ENCODE data around the gene ANKDD1A.
A peak's percentile ranks its signal among the peaks of the same experiment; 100 is the strongest.

Gene ANKDD1A

GRCh38 chr15:64891561-64891960 is 20.1 kb upstream of the ANKDD1A start:
- intact Hi-C loops (cut with DNase I; ENCODE audit: low total_unique reads), result loop anchor here (10.0 kb wide), 1 partner anchor 47 kb away; the partner anchor contains the start of gene PLEKHO2
- Histone ChIP-seq H3K27ac (no peak overlapping the region), H3K36me3 (no peaks in the 10 kb centered on the region), H3K9me3 (no peaks in the 10 kb centered on the region), H3K27me3 (no peaks in the 10 kb centered on the region), H3K4me3 (no peak overlapping the region), H3K4me1 (peaks cover 0 to 32% (median 16%) of the 10 kb centered on the region in 4 donors)
- no peak for TF ChIP-seq CTCF (IDR thresholded peaks at IDR 0.05)
- no peak for DNase-seq

GRCh38 chr15:64892847-64893403 is 18.8 kb upstream of the ANKDD1A start:
- Histone ChIP-seq H3K27me3 (no peaks in the 10 kb centered on the region), H3K4me3 (no peak overlapping the region), H3K36me3 (no peaks in the 10 kb centered on the region), H3K27ac (peak overlapping the region in 1 of 2 donors; percentile 78), H3K9me3 (no peaks in the 10 kb centered on the region), H3K4me1 (peaks cover 0 to 46% (median 27%) of the 10 kb centered on the region in 4 donors)
- no peak for DNase-seq
- intact Hi-C loops (cut with DNase I; ENCODE audit: low total_unique reads), result loop anchor here (10.0 kb wide), 1 partner anchor 48 kb away; the partner anchor contains the start of gene PLEKHO2
- no peak for TF ChIP-seq CTCF (IDR thresholded peaks at IDR 0.05)

DNA sequence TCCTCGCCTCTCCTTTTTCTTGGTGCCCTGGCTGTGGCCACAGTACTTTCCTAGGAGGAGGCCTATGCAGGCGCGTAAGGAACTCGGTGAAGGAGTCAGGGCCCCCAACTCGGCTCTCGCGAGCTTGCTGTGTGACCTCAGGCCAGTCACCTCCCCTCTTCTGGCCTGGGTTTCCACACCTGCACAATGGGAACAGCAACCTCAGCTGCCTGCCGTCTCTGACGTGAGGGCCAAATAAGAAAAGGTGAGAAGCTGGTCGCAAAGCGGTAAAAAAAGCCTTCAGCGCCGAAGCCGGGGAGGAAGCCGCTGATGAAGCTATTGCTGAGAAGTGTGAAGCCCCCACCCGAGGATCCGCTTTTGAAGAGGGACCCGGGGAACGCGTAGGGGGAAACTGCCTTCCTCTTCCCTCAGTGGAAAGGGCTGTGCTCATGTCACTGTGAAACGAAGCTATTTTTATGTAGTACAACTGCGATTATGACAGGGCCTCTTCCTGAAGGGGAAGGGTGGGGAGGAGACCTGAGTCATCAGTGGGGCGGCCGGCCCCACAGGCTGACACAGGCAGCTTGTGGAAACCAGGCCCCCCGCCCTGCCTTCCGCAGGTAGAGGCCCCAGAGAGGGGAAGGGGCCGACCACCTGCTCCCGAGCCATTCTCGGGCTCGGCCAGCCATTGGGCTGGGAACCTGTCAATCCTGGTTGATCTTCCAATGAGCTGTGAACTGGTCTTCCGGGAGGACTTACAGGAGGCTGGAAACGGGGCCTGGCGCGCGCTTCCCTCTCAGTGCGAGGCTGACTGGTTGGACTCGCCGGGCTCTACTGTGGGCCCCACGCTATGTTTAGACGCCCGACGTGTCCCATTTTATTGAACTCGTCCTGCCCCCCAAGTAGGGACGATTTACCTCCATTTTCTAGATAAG is 18.0 kb upstream of the ANKDD1A start:
- Histone ChIP-seq H3K9me3 (no peaks in the 10 kb centered on the region), H3K27ac (peak overlapping the region; percentile 78 to 79), H3K4me3 (peak overlapping the region; percentile 37 to 45), H3K27me3 (no peaks in the 10 kb centered on the region), H3K4me1 (peaks cover 0 to 52% (median 28%) of the 10 kb centered on the region in 4 donors), H3K36me3 (no peaks in the 10 kb centered on the region)
- TF ChIP-seq CTCF (IDR thresholded peaks at IDR 0.05), result no peak
- intact Hi-C loops (cut with DNase I; ENCODE audit: low total_unique reads), result loop anchor here (10.0 kb wide), 1 partner anchor 49 kb away; the partner anchor contains the start of gene PLEKHO2
- peak; percentile 91 to 97 for DNase-seq

DNA sequence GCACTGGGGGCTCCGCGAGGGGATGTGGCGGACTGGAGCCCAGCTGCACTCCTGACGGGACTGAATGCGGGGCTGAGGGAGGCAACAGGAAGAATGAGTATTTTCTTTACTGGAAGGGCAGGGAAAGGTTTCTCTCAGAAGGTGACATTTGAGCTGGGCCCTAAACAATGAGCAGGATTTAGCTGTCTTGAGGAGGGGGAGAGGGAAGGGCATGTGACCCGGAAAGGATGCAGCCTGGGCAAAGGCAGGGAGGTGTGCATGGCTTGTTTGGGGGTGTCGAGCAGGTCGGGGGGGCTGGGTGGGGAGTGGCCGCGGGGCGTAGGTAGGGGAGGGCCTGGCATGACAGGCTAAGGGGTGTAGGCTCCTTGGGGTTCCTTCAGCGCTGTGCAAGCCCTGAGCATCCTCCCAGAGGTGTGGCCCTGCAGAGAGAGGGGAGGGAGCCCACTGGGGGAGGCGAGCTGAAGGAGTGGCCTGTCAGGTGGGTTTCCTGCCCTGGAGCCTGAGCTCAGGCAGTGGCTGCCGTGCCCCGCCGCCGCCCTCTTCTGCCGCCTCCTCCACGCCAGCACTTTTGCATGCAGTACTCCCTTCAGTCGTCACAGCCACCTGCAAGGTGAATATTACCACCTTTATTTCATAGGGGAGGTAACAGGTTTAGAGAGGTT is 17.2 kb upstream of the ANKDD1A start:
- DNase-seq, result no peak
- intact Hi-C loops (cut with DNase I; ENCODE audit: low total_unique reads), result loop anchor here (5.0 to 10.0 kb wide), 2 partner anchors 50 to 152 kb away; partner anchors contain the start of gene PLEKHO2
- Histone ChIP-seq H3K4me1 (peaks cover 0 to 52% (median 28%) of the 10 kb centered on the region in 4 donors), H3K4me3 (peak overlapping the region; percentile 37 to 45), H3K27ac (peak overlapping the region; percentile 78 to 79), H3K27me3 (no peaks in the 10 kb centered on the region), H3K9me3 (no peaks in the 10 kb centered on the region), H3K36me3 (no peaks in the 10 kb centered on the region)
- no peak for TF ChIP-seq CTCF (IDR thresholded peaks at IDR 0.05)

DNA sequence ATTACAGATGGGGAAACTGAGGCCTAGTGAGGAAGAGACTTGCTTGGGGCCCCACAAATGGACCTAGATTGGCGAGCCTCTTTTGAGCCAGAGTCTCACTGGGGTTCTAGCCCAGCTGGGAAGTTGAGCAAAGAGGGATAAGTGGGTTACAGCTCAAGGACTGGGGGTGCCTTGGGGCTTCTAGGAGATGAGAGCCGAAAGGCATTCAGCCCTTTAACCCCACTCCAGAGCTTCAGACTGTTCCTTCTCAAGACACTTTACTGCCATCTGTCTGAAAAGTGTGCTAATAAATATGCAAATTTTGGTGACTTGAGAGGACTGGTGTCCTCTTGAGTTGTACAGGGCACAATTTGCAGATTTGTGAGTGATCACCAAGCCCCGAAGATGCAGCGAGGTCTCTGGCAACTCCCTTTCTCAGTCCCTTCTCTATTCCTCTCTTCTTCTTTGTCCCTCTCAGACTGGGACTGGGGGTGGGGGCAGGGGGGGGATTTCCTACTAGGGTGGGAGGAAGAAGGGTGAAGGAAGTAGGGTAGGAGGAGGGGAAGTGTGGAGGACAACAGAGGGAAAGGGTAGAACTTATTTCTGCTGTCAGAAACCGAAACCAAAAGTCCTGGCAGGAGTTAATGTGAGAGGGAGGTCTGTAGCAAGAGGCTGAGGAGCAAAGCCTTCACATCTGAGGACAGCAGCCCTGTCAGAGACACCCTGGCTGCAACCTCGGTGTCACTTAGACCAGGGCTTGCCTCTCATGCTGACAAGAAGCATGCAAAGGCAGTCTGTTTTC is 16.2 kb upstream of the ANKDD1A start:
- Histone ChIP-seq H3K4me3 (peak overlapping the region in 1 of 2 donors; percentile 9), H3K4me1 (peaks cover 0 to 52% (median 28%) of the 10 kb centered on the region in 4 donors), H3K27me3 (no peaks in the 10 kb centered on the region), H3K27ac (peak overlapping the region; percentile 78 to 79), H3K36me3 (no peaks in the 10 kb centered on the region), H3K9me3 (no peaks in the 10 kb centered on the region)
- DNase-seq, result no peak
- intact Hi-C loops (cut with DNase I; ENCODE audit: low total_unique reads), result loop anchor here (5.0 to 10.0 kb wide), 2 partner anchors 51 to 153 kb away; partner anchors contain the start of gene PLEKHO2
- TF ChIP-seq CTCF (IDR thresholded peaks at IDR 0.05), result no peak

All from tibial artery (tissue), 4 donors.